Kidney (tissue), 14 donors: ENCODE results near the gene SNRPN. TPM values are rescaled to one million over a fixed set of nuclear protein-coding genes. Genes with fewer than 3 reads are reported as not detected.

Source experiments
- DNase-seq, 5 donors: peaks; one replicate each; pipeline ENCODE4 v3.0.0-alpha.2; 2013 to 2020
- FAIRE-seq: peaks from 2 replicates; lab custom pipeline; 2012; peaks lifted over from hg19 to GRCh38; lab: Jason Lieb, UNC
- H3K27ac ChIP-seq, 2 donors: one replicate each; pipeline ENCODE4 v1.7.0; 2013; ENCODE audit warnings: low read depth in 2 of 2, low read length in 2 of 2, inconsistent platforms in 1 of 2
- H3K27me3 ChIP-seq: one replicate; pipeline ENCODE4 v1.7.1; 2013; ENCODE audit warnings: low read length, inconsistent platforms; ENCODE audit not compliant: control insufficient read depth, insufficient read depth
- H3K36me3 ChIP-seq, 3 donors: one replicate each; pipeline versions ENCODE4 v1.7.0 to v1.7.1; 2013; ENCODE audit warnings: low read length in 3 of 3, control low read depth in 1 of 3, inconsistent platforms in 1 of 3; ENCODE audit not compliant: insufficient read depth in 3 of 3, control insufficient read depth in 2 of 3
- H3K4me1 ChIP-seq, 3 donors: one replicate each; pipeline versions ENCODE4 v1.7.0 to v1.7.1; 2013; ENCODE audit warnings: low read length in 3 of 3, inconsistent platforms in 1 of 3, low read depth in 1 of 3; ENCODE audit not compliant: control insufficient read depth in 2 of 3, insufficient read depth in 2 of 3
- H3K4me3 ChIP-seq, 3 donors: one replicate each; pipeline versions ENCODE4 v1.7.0 to v1.8.1; 2013; ENCODE audit warnings: low read length in 3 of 3, control low read depth in 1 of 3, inconsistent platforms in 1 of 3
- H3K9ac ChIP-seq, 3 donors: one replicate each; pipeline versions ENCODE4 v1.7.0 to v1.7.1; 2013; ENCODE audit warnings: low read length in 3 of 3, control low read depth in 1 of 3, inconsistent platforms in 1 of 3
- H3K9me3 ChIP-seq, 3 donors: one replicate each; pipeline versions ENCODE4 v1.7.0 to v1.7.1; 2013; ENCODE audit warnings: low read length in 3 of 3, control low read depth in 1 of 3, inconsistent platforms in 1 of 3; ENCODE audit not compliant: control insufficient read depth in 2 of 3, insufficient read depth in 1 of 3
- CTCF ChIP-seq: IDR thresholded peaks from 3 replicates; pipeline ENCODE4 v1.5.1; 2012; ENCODE audit warnings: mild to moderate bottlenecking, moderate library complexity, borderline replicate concordance; ENCODE audit not compliant: insufficient read depth; ENCODE audit errors: extremely low read depth
- intact Hi-C: fragments of 100-400 bp; cut with DNase I; formaldehyde crosslinking; loops from one replicate; pipeline ENCODE4 v1.11.1; 2022
- polyA plus RNA-seq: library from polyadenylated mRNA; stranded (reverse); fragments of 350-450 nt; fragmentation: Illumina TruSeq; extraction: RNeasy Lipid Tissue Mini Kit (QIAGEN cat#74804); gene quantifications from one replicate; pipeline ENCODE4 v1.2.3, GENCODE V29; 2014; ENCODE audit warnings: low read depth, low replicate concordance; ENCODE audit not compliant: insufficient read depth
- total RNA-seq: library from RNA; stranded (reverse); fragmentation: NEBNext Ultra II Directional; extraction: Animal tissue kit (Norgen Biotek cat#: 25700); gene quantifications from one replicate; pipeline ENCODE4 v1.2.1, GENCODE V29; 2021
- donor health status: control.
- donor health status: control.
- donor health status: control.
- donor health status: control.
- donor health status: control.
- donor health status: DM: yes; HTN: yes; CAD: no.
- donor health status: Normal renal cell carcinoma (clear cell type).

SNRPN gene
- total and polyA plus RNA-seq, 2 donors from 2014 or later: 134 to 411 TPM

DNA sequence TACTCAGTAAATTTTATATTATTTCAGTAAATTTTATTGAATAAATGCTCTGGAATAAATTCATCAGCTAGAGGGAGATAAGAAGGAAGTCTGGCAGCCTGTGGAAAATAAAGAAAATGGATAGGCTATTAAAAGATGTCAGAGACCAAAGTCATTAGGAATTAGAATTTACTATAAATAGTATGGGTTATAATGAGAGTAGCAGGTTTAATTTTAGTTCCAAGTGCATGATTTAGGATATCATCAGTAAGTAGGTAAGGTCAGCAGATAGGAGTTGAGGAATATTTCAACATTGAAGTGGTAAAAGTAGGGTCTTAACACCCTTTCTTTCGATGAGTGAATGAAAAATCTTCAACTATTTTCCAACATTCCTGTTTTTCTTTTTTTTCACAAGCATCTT is 64.6 kb downstream of the SNRPN start:
- Histone ChIP-seq H3K9me3 (peaks cover 4 to 21% (median 6%) of the 10 kb centered on the region in 3 donors), H3K4me3 (no peak overlapping the region), H3K27me3 (no peaks in the 10 kb centered on the region), H3K9ac (no peak overlapping the region), H3K36me3 (peaks cover 5 to 8% (median 6%) of the 10 kb centered on the region in 3 donors), H3K4me1 (no peaks in the 10 kb centered on the region), H3K27ac (no peak overlapping the region)
- DNase-seq (no peak), FAIRE-seq (no peak)
- TF ChIP-seq CTCF: no peak
- intact Hi-C loops: no loop called here

- FAIRE-seq (no peak), DNase-seq (no peak)
- H3K27me3 ChIP-seq: no peaks in the 10 kb centered on the region
- no peak overlapping the region for H3K27ac ChIP-seq
- TF ChIP-seq CTCF: no peak
- H3K4me3 ChIP-seq: no peak overlapping the region
- no peak overlapping the region for H3K9ac ChIP-seq
- H3K4me1 ChIP-seq: no peaks in the 10 kb centered on the region
- H3K36me3 ChIP-seq: peaks cover 5 to 13% (median 9%) of the 10 kb centered on the region in 3 donors
- intact Hi-C loops: no loop called here
- peaks cover 0 to 14% (median 12%) of the 10 kb centered on the region in 3 donors for H3K9me3 ChIP-seq
These were observed 67.4 kb downstream of the SNRPN start for GRCh38 chr15:25022233-25022632.

Other genes with a start within 250 kb of the SNRPN start
- gene SNURF, start within 50 bp of the SNRPN start, total RNA-seq: 19.1 TPM
- 8.3 TPM for gene SNURF, start within 50 bp of the SNRPN start, polyA plus RNA-seq